H54 (cell line): ENCODE measurements around the gene DHX40.
"Not testable (repeated sequence)": the region's sequence is repeated elsewhere in the genome, so short reads cannot be mapped to it uniquely, and the experiment has no call there.

ENCODE experiments used
- DNase-seq: peaks from one replicate; pipeline ENCODE4 v3.0.0; 2011; ENCODE audit warnings: low spot score, mixed read lengths; ENCODE audit not compliant: insufficient read length
- FAIRE-seq: peaks from 3 replicates; lab custom pipeline; 2011; peaks lifted over from hg19 to GRCh38; lab: Jason Lieb, UNC
- POLR2A ChIP-seq: IDR thresholded peaks from 2 replicates; pipeline ENCODE4 v1.6.1; 2011; ENCODE audit warnings: low read depth, mild to moderate bottlenecking, low read length

Gene DHX40

GRCh38 chr17:59650642-59651041 is 85.2 kb downstream of the DHX40 start:
- no peak for TF ChIP-seq POLR2A
- DNase-seq, result no peak
- FAIRE-seq, result no peak

- DNase-seq, result no peak
- no peak for TF ChIP-seq POLR2A
- FAIRE-seq, result peak; percentile 67
Observed at GRCh38 chr17:59651346-59651745, 85.9 kb downstream of the DHX40 start.

GRCh38 chr17:59652119-59652518 is 86.7 kb downstream of the DHX40 start:
- FAIRE-seq (peak; percentile 20), DNase-seq (no peak)
- no peak for TF ChIP-seq POLR2A

- not testable (repeated sequence) for DNase-seq, FAIRE-seq
Observed at GRCh38 chr17:59656624-59657023, 91.2 kb downstream of the DHX40 start.
